ENCODE results near the gene UBE2J2.

- TF ChIP-seq CTCF (IDR thresholded peaks at IDR 0.05) = no peak
- TF ChIP-seq POLR2A (IDR thresholded peaks at IDR 0.05) = no peak
- TF ChIP-seq EP300 (IDR thresholded peaks at IDR 0.05) = no peak
Measured at GRCh38 chr1:1318131-1318652, 44.5 kb upstream of the UBE2J2 start.
